Left colon (tissue), 2 donors: ENCODE measurements around the gene NDUFA8. TPM values are rescaled to one million over a fixed set of nuclear protein-coding genes. Genes with fewer than 3 reads are reported as not detected.

Experiments
- ATAC-seq: fragments of 200-7000 bp; cut with Tn5 transposase; one replicate; pipeline ENCODE4 v1.9.1; 2020; ENCODE audit warnings: mild to moderate bottlenecking, moderate library complexity
- DNase-seq, 2 donors: peaks; one replicate each; pipeline ENCODE4 v3.0.0-alpha.2; 2020
- intact Hi-C, 2 donors: fragments of 100-400 bp; cut with DNase I in 1 of 2; cut with micrococcal nuclease in 1 of 2; formaldehyde crosslinking; loops; one replicate each; pipeline versions ENCODE4 v1.11.2 to v1.14.0; 2022; cut with DNase I, micrococcal nuclease
- total RNA-seq, 2 donors: library from RNA; stranded (reverse); fragmentation: NEBNext Ultra II Directional; extraction: Animal tissue kit (Norgen Biotek cat#: 25700); gene quantifications; one replicate each; pipeline ENCODE4 v1.2.1, GENCODE V29; 2021
- donor health status: DM: no; HTN: no; CAD: no.
- donor health status: DM: yes; HTN: yes; CAD: no.

NDUFA8 gene
- total RNA-seq, 2 donors from 2014 or later = 75.3 to 78.9 TPM

- intact Hi-C loops = no loop called here
- ATAC-seq (no peak), DNase-seq (no peak)
Measured at GRCh38 chr9:122188369-122188768, 28.8 kb upstream of the NDUFA8 start.

GRCh38 chr9:122186777-122187470, 27.3 kb upstream of the NDUFA8 start:
- DNase-seq = no peak
- intact Hi-C loops = no loop called here
- ATAC-seq = no peak

- peak in 1 of 2 donors; percentile 53 for DNase-seq
- intact Hi-C loops = no loop called here
- ATAC-seq = peak; percentile 84
Measured at GRCh38 chr9:122186301-122186700, 26.7 kb upstream of the NDUFA8 start.

GRCh38 chr9:122184551-122184950, 25.0 kb upstream of the NDUFA8 start:
- ATAC-seq (no peak), DNase-seq (no peak)
- intact Hi-C loops = no loop called here

GRCh38 chr9:122183501-122183900, 23.9 kb upstream of the NDUFA8 start:
- DNase-seq (no peak), ATAC-seq (no peak)
- intact Hi-C loops = no loop called here

- intact Hi-C loops = no loop called here
- ATAC-seq (no peak), DNase-seq (no peak)
Measured at GRCh38 chr9:122180633-122181032, 21.1 kb upstream of the NDUFA8 start.

- peak; percentile 25 for ATAC-seq
- intact Hi-C loops = no loop called here
- no peak for DNase-seq
Measured at GRCh38 chr9:122179690-122180074, 20.1 kb upstream of the NDUFA8 start.

- intact Hi-C loops = no loop called here
- ATAC-seq = peak; percentile 97
- DNase-seq = peak in 1 of 2 donors; percentile 55
Measured at GRCh38 chr9:122179054-122179689, 19.6 kb upstream of the NDUFA8 start.

- no peak for DNase-seq
- intact Hi-C loops = no loop called here
- ATAC-seq = no peak
Measured at GRCh38 chr9:122176916-122177315, 17.3 kb upstream of the NDUFA8 start.

- ATAC-seq (no peak), DNase-seq (no peak)
- intact Hi-C loops = no loop called here
Measured at GRCh38 chr9:122173670-122174069, 14.1 kb upstream of the NDUFA8 start.

GRCh38 chr9:122172131-122172530, 12.6 kb upstream of the NDUFA8 start:
- intact Hi-C loops = no loop called here
- ATAC-seq (no peak), DNase-seq (no peak)

- intact Hi-C loops = no loop called here
- DNase-seq (no peak), ATAC-seq (no peak)
Measured at GRCh38 chr9:122168356-122168755, 8.8 kb upstream of the NDUFA8 start.

- DNase-seq (peak in 1 of 2 donors; percentile 56), ATAC-seq (no peak)
- intact Hi-C loops = no loop called here
Measured at GRCh38 chr9:122164286-122164685, 4.7 kb upstream of the NDUFA8 start.

- intact Hi-C loops = no loop called here
- ATAC-seq (no peak), DNase-seq (no peak)
Measured at GRCh38 chr9:122162415-122162814, 2.8 kb upstream of the NDUFA8 start.

- intact Hi-C loops = no loop called here
- DNase-seq (no peak), ATAC-seq (no peak)
Measured at GRCh38 chr9:122159925-122160246, 307 bp upstream of the NDUFA8 start.

GRCh38 chr9:122158202-122158601, 1.4 kb downstream of the NDUFA8 start:
- DNase-seq (peak in 1 of 2 donors; percentile 28), ATAC-seq (peak; percentile 41)
- intact Hi-C loops = no loop called here

- intact Hi-C loops = no loop called here
- DNase-seq (no peak), ATAC-seq (no peak)
Measured at GRCh38 chr9:122155796-122156195, 3.8 kb downstream of the NDUFA8 start.

GRCh38 chr9:122151267-122151828, 8.2 kb downstream of the NDUFA8 start:
- no peak for DNase-seq
- ATAC-seq = no peak
- intact Hi-C loops = no loop called here

- intact Hi-C loops = no loop called here
- ATAC-seq (no peak), DNase-seq (no peak)
Measured at GRCh38 chr9:122145592-122145863, 14.1 kb downstream of the NDUFA8 start.

- DNase-seq (no peak), ATAC-seq (no peak)
- intact Hi-C loops = no loop called here
Measured at GRCh38 chr9:122144836-122145591, 14.6 kb downstream of the NDUFA8 start.
